IMR-90 (cell line): ENCODE data around the gene DGLUCY. TPM values are rescaled to one million over a fixed set of nuclear protein-coding genes. Genes with fewer than 3 reads are reported as not detected.

Experiments
- ATAC-seq: fragments of 200-7000 bp; cut with Tn5 transposase; 2 replicates; pipeline ENCODE4 v1.9.1; 2020; ENCODE audit warnings: low read depth, mild to moderate bottlenecking, moderate library complexity
- BruUV-seq: library from RNA; stranded (reverse); fragments of 400-500 nt; replicated peaks from 2 replicates; lab custom pipeline; 2021; lab: Mats Ljungman, UMichigan
- CTCF ChIA-PET: fragments of 300-600 bp; formaldehyde crosslinking; extraction: SDS; loops from one replicate; lab custom pipeline; 2021; ENCODE audit warnings: antibody characterized with exemption; lab: Yijun Ruan, JAX
- POLR2A ChIA-PET: fragments of 300-600 bp; sonication (Branson Sonifier 250); formaldehyde crosslinking; loops from one replicate; lab custom pipeline; 2022; ENCODE audit warnings: antibody characterized with exemption; ENCODE audit not compliant: unreplicated experiment; lab: Charles Lee
- DNase-seq: peaks from one replicate; pipeline ENCODE4 v3.0.0; 2013
- H2AFZ ChIP-seq: replicated peaks from 2 replicates; pipeline ENCODE3; 2013; ENCODE audit warnings: low read length, mild to moderate bottlenecking; ENCODE audit not compliant: poor library complexity
- H2AK5ac ChIP-seq: 2 replicates; pipeline ENCODE4 v1.6.1; 2013; ENCODE audit warnings: low read depth, low read length, inconsistent platforms
- H2AK9ac ChIP-seq: replicated peaks from 2 replicates; pipeline ENCODE3; 2013; ENCODE audit warnings: mild to moderate bottlenecking, low read depth, low read length, moderate library complexity; ENCODE audit not compliant: poor library complexity
- H2BK120ac ChIP-seq: 2 replicates; pipeline ENCODE4 v1.6.1; 2013; ENCODE audit warnings: low read depth, low read length, inconsistent platforms
- H2BK15ac ChIP-seq: 3 replicates; pipeline ENCODE4 v1.6.1; 2013; ENCODE audit warnings: low read depth, low read length, inconsistent platforms
- H2BK20ac ChIP-seq: 2 replicates; pipeline ENCODE4 v1.6.1; 2013; ENCODE audit warnings: low read depth, mild to moderate bottlenecking, inconsistent platforms, low read length, moderate library complexity
- H2BK5ac ChIP-seq: 2 replicates; pipeline ENCODE4 v1.6.1; 2013; ENCODE audit warnings: mild to moderate bottlenecking, low read depth, low read length, inconsistent platforms; ENCODE audit not compliant: poor library complexity, severe bottlenecking
- H3K14ac ChIP-seq: replicated peaks from 2 replicates; pipeline ENCODE4 v1.6.1; 2013; ENCODE audit warnings: low read depth, low read length, inconsistent platforms
- H3K18ac ChIP-seq: 2 replicates; pipeline ENCODE4 v1.6.1; 2013; ENCODE audit warnings: low read depth, low read length, control low read depth
- H3K23ac ChIP-seq: 2 replicates; pipeline ENCODE4 v1.6.1; 2013; ENCODE audit warnings: low read depth, low read length, inconsistent platforms
- H3K27ac ChIP-seq: 2 replicates; pipeline ENCODE4 v1.5.1; 2013; ENCODE audit warnings: mild to moderate bottlenecking, control low read depth, low read length; ENCODE audit not compliant: insufficient read depth
- H3K27me3 ChIP-seq: 2 replicates; pipeline ENCODE4 v1.6.1; 2013; ENCODE audit warnings: low read length; ENCODE audit not compliant: control insufficient read depth, insufficient read depth
- H3K36me3 ChIP-seq: 2 replicates; pipeline ENCODE4 v1.6.1; 2013; ENCODE audit warnings: low read length, mixed read lengths; ENCODE audit not compliant: control insufficient read depth, insufficient read depth
- H3K4ac ChIP-seq: 2 replicates; pipeline ENCODE4 v1.6.1; 2013; ENCODE audit warnings: low read depth, low read length, inconsistent platforms
- H3K4me1 ChIP-seq: 2 replicates; pipeline ENCODE4 v1.6.1; 2013; ENCODE audit warnings: low read length, mixed read lengths; ENCODE audit not compliant: control insufficient read depth, insufficient read depth
- H3K4me2 ChIP-seq: 2 replicates; pipeline ENCODE4 v1.6.1; 2013; ENCODE audit warnings: low read depth, mild to moderate bottlenecking, control low read depth, low read length, moderate library complexity
- H3K4me3 ChIP-seq: 2 replicates; pipeline ENCODE4 v1.5.1; 2013; ENCODE audit warnings: low read depth, mild to moderate bottlenecking, control low read depth, low read length, moderate library complexity; ENCODE audit not compliant: insufficient read depth
- H3K56ac ChIP-seq: 2 replicates; pipeline ENCODE4 v1.6.1; 2013; ENCODE audit warnings: low read length, inconsistent platforms; ENCODE audit not compliant: insufficient read depth; ENCODE audit errors: extremely low read depth
- H3K79me1 ChIP-seq, 2 experiments: 2 replicates each; pipeline ENCODE4 v1.6.1; 2013; ENCODE audit warnings: low read length in 2 of 2, inconsistent platforms in 1 of 2, low read depth in 1 of 2
- H3K9ac ChIP-seq: 2 replicates; pipeline ENCODE4 v1.6.1; 2013; ENCODE audit warnings: low read depth, low read length, control low read depth
- H3K9me1 ChIP-seq: 2 replicates; pipeline ENCODE4 v1.6.1; 2013; ENCODE audit warnings: low read length, inconsistent platforms; ENCODE audit not compliant: insufficient read depth
- H3K9me3 ChIP-seq: 2 replicates; pipeline ENCODE4 v1.6.1; 2013; ENCODE audit warnings: low read length; ENCODE audit not compliant: control insufficient read depth, insufficient read depth
- H4K20me1 ChIP-seq: 2 replicates; pipeline ENCODE4 v1.6.1; 2013; ENCODE audit warnings: low read length, inconsistent platforms; ENCODE audit not compliant: insufficient read depth
- H4K5ac ChIP-seq: 2 replicates; pipeline ENCODE4 v1.6.1; 2013; ENCODE audit warnings: mild to moderate bottlenecking, low read depth, low read length, control low read depth
- H4K8ac ChIP-seq, 2 experiments: 2 replicates each; pipeline ENCODE4 v1.6.1; 2013; ENCODE audit warnings: low read depth in 2 of 2, low read length in 2 of 2, control low read depth in 1 of 2, inconsistent platforms in 1 of 2
- H4K91ac ChIP-seq: 2 replicates; pipeline ENCODE4 v1.6.1; 2013; ENCODE audit warnings: low read depth, low read length, inconsistent platforms; ENCODE audit not compliant: insufficient read depth
- CEBPB ChIP-seq: IDR thresholded peaks from 2 replicates; pipeline ENCODE4 v1.6.1; 2012; ENCODE audit warnings: low read depth, low read length, improper control_type of control experiment
- CHD1 ChIP-seq: IDR thresholded peaks from 2 replicates; pipeline ENCODE4 v1.6.1; 2012; ENCODE audit warnings: low read depth, low read length, improper control_type of control experiment
- ELK1 ChIP-seq: fragments of 150-350 bp; IDR thresholded peaks from 2 replicates; pipeline ENCODE4 v1.6.1; 2016; ENCODE audit warnings: low read depth, mild to moderate bottlenecking, low read length, moderate library complexity, borderline replicate concordance
- FOS ChIP-seq: fragments of 150-350 bp; IDR thresholded peaks from 2 replicates; pipeline ENCODE4 v1.6.1; 2016; ENCODE audit warnings: low read depth, low read length
- MAFK ChIP-seq: IDR thresholded peaks from 2 replicates; pipeline ENCODE4 v1.6.1; 2012; ENCODE audit warnings: low read depth, low read length, improper control_type of control experiment
- MAZ ChIP-seq: IDR thresholded peaks from 2 replicates; pipeline ENCODE4 v1.6.1; 2012; ENCODE audit warnings: low read depth, mild to moderate bottlenecking, low read length, improper control_type of control experiment, moderate library complexity, borderline replicate concordance
- POLR2A ChIP-seq: IDR thresholded peaks from 2 replicates; pipeline ENCODE4 v1.6.1; 2012; ENCODE audit warnings: mild to moderate bottlenecking, low read depth, low read length
- RAD21 ChIP-seq: IDR thresholded peaks from 2 replicates; pipeline ENCODE4 v1.6.1; 2012; ENCODE audit warnings: low read length, improper control_type of control experiment
- RCOR1 ChIP-seq: IDR thresholded peaks from 2 replicates; pipeline ENCODE4 v1.6.1; 2012; ENCODE audit warnings: mild to moderate bottlenecking, low read length, improper control_type of control experiment; ENCODE audit not compliant: insufficient replicate concordance
- RFX5 ChIP-seq: IDR thresholded peaks from 2 replicates; pipeline ENCODE4 v1.8.0; 2012; ENCODE audit warnings: low read depth, mild to moderate bottlenecking, low read length, moderate library complexity
- SMC3 ChIP-seq: fragments of 150-350 bp; IDR thresholded peaks from 2 replicates; pipeline ENCODE4 v1.6.1; 2016; ENCODE audit warnings: low read depth, mild to moderate bottlenecking, antibody characterized with exemption, low read length, moderate library complexity
- USF2 ChIP-seq: fragments of 150-350 bp; IDR thresholded peaks from 2 replicates; pipeline ENCODE4 v1.6.1; 2017; ENCODE audit warnings: mild to moderate bottlenecking, antibody characterized with exemption, low read length, low read depth
- WGBS, 2 experiments: methylation state at CpG; one replicate each; pipeline versions ENCODE4 v1.1.5 to v1.1.7; 2013; ENCODE audit warnings: missing lambda C conversion rate in 2 of 2; ENCODE audit not compliant: insufficient read length in 1 of 2; ENCODE audit errors: extremely low coverage in 2 of 2; 5-methylcytosine and 5-hydroxymethylcytosine counted together
- dilution Hi-C: fragments of 300-500 bp; cut with HindIII; formaldehyde crosslinking; loops from one replicate; pipeline ENCODE4 v1.14.3; 2018; ENCODE audit warnings: low sequenced_read_pairs; ENCODE audit not compliant: unreplicated experiment
- in situ Hi-C: fragments of 300-500 bp; cut with MboI; formaldehyde crosslinking; loops from 3 replicates; pipeline ENCODE4 v1.14.3; 2019; ENCODE audit warnings: low sequenced_read_pairs, inconsistent platforms, mixed read lengths
- intact Hi-C: fragments of 100-400 bp; cut with micrococcal nuclease; formaldehyde crosslinking; loops from 2 replicates; pipeline ENCODE4 v1.10.0; 2022
- polyA plus RNA-seq, 3 experiments: library from polyadenylated mRNA; depleted of rRNA; stranded (reverse); fragments of >200 nt; gene quantifications; 2 replicates each; pipeline ENCODE4 v1.2.3, GENCODE V29; 2012; ENCODE audit warnings: low replicate concordance in 1 of 3
- total RNA-seq: library from RNA; depleted of rRNA; stranded (reverse); fragments of >200 nt; gene quantifications from 2 replicates; pipeline ENCODE4 v1.2.3, GENCODE V29; 2012

The DGLUCY gene
- total and polyA plus RNA-seq, 2 of the 4 experiments (the other 2 are of a cell fraction): 8.5 to 13.3 TPM

- POLR2A ChIA-PET: no interaction called here
- intact Hi-C loops (loop anchor here (2.0 kb wide), 1 partner anchor 55 kb away; the partner anchor contains the start of gene RPS6KA5), in situ Hi-C loops (no loop called here), dilution Hi-C loops (no loop called here)
- ATAC-seq: no peak
- Histone ChIP-seq H2BK120ac (no peak overlapping the region), H3K4me2 (no peak overlapping the region; the same call in 1 of the 2 replicates), H2AK5ac (no peak overlapping the region), H3K56ac (no peak overlapping the region), H3K4me1 (peaks cover 10% of the 10 kb centered on the region; the same call in 1 of the 2 replicates), H3K9ac (no peak overlapping the region), H3K9me1 (peaks cover 8% of the 10 kb centered on the region), H4K91ac (no peak overlapping the region), H3K4ac (no peak overlapping the region), H4K20me1 (no peaks in the 10 kb centered on the region), H3K4me3 (no peak overlapping the region), H2AFZ (no peak overlapping the region), H2BK5ac (no peak overlapping the region), H4K5ac (no peak overlapping the region), H3K36me3 (no peaks in the 10 kb centered on the region), H2AK9ac (no peak overlapping the region), H2BK15ac (no peak overlapping the region), H3K23ac (no peak overlapping the region), H3K27me3 (no peaks in the 10 kb centered on the region), H3K79me1 (peaks cover 0 to 12% of the 10 kb centered on the region in 2 experiments; a peak in 2 of 4 replicates), H3K14ac (no peak overlapping the region), H4K8ac (no peak overlapping the region), H3K9me3 (no peaks in the 10 kb centered on the region), H2BK20ac (no peak overlapping the region), H3K27ac (no peak overlapping the region), H3K18ac (no peak overlapping the region)
- DNase-seq: peak; percentile 30
- TF ChIP-seq CEBPB (no peak), RAD21 (no peak), ELK1 (no peak), RCOR1 (no peak), SMC3 (no peak), MAFK (no peak), RFX5 (no peak), MAZ (no peak), USF2 (no peak), POLR2A (no peak), CHD1 (no peak), FOS (no peak)
- no CpG with 5 or more reads among the region's 5 CpGs for WGBS, 2 experiments
- CTCF ChIA-PET: interaction anchor here (1.4 kb wide), 1 partner anchor 57 kb away, joined by 6 read pairs; no protein-coding TSS in a partner anchor
- no TSS peak for BruUV-seq
These were observed 2.3 kb downstream of the DGLUCY start for GRCh38 chr14:91115986-91116770.
